AG08395 (cell line): ENCODE data around the gene ADGRB3.
"Not testable (repeated sequence)": the region's sequence is repeated elsewhere in the genome, so short reads cannot be mapped to it uniquely, and the experiment has no call there.

Experiments
- DNase-seq: peaks from one replicate; pipeline ENCODE4 v3.0.0; 2012; ENCODE audit warnings: mixed read lengths, low spot score

The ADGRB3 gene

GRCh38 chr6:68741501-68742386, 106.7 kb downstream of the ADGRB3 start:
- no peak for DNase-seq

DNA sequence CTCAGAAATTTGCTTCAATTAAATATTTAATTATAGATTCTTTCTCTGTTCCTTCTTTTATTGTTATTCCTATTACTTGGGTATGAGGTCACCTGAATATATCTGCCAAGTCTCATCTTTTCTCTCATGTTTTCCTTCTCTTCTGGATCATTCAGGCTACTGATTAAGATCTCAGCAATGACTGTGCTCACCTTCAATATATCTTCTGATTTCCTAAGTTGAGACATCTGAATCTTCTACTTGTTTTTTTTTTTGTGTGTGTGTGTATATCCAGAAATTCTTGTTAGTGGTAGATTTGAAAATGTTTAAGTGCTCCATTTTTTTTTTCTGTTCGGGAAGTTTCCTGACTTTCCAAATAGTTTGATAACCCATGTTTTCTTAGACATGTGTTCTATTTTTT, 108.0 kb downstream of the ADGRB3 start:
- DNase-seq, result no peak

DNA sequence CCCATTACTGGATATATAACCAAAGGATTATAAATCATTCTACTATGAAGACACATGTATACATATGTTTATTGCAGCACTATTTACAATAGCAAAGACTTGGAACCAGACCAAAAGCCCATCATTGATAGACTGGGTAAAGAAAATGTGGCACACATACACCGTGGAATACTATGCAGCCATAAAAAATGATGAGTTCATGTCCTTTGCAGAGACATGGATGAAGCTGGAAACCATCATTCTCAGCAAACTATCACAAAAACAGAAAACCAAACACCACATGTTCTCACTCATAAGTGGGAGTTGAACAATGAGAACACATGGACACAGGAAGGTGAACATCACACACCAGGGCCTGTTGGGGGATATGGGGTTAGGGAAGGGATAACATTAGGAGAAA, 109.3 kb downstream of the ADGRB3 start:
- not testable (repeated sequence) for DNase-seq

GRCh38 chr6:68746376-68746775, 111.3 kb downstream of the ADGRB3 start:
- DNase-seq, result no peak

- no peak for DNase-seq
Measured at GRCh38 chr6:68747110-68747790, 112.2 kb downstream of the ADGRB3 start.

GRCh38 chr6:68747832-68748231, 112.8 kb downstream of the ADGRB3 start:
- DNase-seq, result not testable (repeated sequence)

DNA sequence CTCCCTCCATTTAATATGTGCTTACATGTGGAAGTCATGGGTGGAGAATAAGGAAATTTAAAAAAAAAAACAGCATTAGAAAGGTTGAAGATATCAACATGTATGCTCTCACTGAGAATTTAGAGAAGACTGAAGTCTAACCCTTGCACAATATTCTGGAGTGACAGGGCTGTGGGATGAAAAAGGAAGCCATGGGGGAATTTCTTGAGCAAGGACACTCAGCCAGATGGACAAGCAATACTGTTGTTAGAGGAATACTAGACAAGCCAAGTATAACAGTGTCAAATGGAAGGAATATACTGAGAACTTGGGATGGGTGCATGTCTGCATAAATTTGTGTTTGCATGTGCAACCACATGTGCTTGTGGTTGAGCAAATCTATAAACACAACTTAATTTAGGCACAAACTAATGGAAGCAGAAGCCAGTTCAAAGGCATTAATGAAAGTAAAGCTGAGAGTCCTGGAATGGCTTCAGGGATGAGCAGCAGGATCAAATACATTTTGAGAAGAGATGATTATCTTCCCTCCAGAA, 119.7 kb downstream of the ADGRB3 start:
- no peak for DNase-seq

GRCh38 chr6:68756454-68757375, 121.6 kb downstream of the ADGRB3 start:
- no peak for DNase-seq

- DNase-seq, result no peak
Measured at GRCh38 chr6:68757821-68758220, 122.7 kb downstream of the ADGRB3 start.

GRCh38 chr6:68758559-68758958, 123.5 kb downstream of the ADGRB3 start:
- no peak for DNase-seq

DNA sequence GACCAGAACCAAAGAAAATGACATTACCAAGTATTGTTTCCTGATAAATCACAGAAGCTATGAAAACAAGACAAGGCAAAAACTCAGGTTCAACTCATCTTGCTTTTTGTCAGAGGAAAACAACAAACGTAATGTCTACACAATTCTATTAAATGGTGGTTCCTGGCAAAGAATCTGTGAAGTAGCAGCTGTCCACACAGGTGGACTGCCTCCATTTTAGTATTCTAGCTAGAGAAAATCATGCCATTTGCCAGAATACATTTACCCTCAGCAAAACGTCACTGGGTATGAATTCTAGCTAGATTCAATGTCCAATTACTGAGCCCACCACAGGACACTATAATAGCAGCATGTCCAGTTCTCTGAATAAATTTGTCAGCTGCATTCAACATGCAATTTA, 125.4 kb downstream of the ADGRB3 start:
- no peak for DNase-seq

GRCh38 chr6:68760941-68761676, 126.0 kb downstream of the ADGRB3 start:
- no peak for DNase-seq

DNA sequence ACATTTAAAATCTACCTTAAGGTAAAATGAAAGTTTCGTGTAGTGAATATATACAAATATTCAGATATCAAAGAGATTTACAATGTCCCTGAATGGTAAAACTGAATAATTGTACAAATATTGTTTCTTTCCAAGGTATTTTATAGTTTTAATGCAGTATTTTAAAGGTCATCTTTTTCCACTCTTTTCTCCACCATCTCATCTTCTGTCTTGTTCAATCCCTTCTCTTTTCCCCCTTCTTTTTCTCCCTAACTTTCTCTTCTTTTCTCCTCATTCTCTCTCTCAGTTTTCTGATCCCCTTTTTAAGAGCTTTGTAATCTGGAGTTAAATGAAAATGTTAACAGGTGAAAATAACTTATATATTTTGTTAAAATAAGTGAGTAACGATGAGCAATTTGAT, 126.9 kb downstream of the ADGRB3 start:
- DNase-seq, result no peak

DNA sequence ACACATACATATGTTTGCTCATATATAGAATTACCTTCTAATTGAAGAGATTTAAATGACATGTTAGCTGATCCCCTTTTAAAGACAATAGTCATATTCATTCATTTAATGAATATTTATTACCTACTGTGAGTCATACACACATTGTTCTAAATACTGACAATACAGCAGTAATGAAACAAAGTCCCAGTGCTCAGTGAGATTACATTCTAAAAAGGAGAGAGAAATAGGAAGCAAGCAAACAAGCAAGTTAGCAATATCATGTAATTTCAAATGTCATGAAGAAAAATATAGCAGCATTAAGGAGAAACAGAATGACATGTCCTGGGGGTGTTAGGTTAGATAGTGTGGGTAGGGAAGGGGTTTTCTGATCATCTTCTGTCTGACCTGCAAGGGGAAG, 136.3 kb downstream of the ADGRB3 start:
- DNase-seq, result no peak

- no peak for DNase-seq
Measured at GRCh38 chr6:68774843-68775242, 139.8 kb downstream of the ADGRB3 start.

DNA sequence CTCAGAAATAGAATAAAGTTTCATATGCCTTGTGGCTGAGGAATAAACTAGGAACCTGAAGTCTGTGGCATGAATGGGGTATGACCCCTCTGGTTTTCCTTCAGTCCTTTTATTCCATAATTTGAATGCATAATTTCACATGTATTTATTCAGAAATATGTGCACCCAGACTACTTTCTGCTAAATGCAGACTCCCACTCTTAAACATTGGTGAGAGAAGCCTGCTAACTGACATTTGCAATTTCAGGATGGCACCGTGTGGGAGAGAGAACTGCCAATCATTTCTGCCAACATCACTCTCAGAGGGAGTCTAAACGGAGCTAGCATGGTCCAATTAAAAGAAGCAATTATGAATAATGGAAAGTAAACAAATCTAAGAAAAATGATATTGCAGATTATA, 141.3 kb downstream of the ADGRB3 start:
- DNase-seq, result no peak

DNA sequence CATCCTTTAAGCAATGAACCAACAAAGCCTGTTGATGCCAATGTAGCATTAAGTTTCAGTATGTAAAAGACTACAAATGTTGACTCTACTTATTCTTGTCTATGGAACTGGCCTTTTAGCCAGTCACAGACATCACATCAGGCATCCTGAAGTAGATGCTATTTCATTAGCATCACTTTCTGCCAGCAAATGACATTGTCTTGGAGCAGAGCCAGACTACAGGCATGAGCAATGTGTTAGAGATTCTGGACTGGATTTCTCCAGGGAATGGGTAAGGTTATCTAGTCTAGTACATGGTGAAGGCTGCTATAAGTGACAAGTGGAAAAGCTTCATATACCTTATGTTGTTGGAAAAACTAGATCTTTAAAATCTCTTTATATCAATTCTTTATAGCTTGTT, 142.9 kb downstream of the ADGRB3 start:
- DNase-seq, result no peak

- no peak for DNase-seq
Measured at GRCh38 chr6:68778356-68779020, 143.4 kb downstream of the ADGRB3 start.

DNA sequence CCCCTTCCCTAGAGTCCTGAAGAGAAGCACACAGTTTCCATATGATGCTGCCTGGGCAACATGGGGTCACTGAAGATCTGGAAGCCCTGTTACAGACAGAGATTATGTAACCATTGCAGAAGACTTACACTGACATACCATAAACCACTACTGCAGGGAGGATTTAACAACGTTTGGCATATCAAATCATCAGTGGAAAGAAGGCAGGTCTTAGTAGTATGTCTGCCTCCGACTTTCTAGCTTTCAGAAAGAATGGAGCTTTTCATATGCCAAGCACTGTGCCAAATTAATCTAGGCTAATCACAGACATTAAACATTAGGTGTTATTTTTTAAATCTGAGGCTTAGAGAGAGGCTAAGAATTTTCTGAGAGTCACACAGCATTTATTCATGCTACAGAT, 144.3 kb downstream of the ADGRB3 start:
- DNase-seq, result no peak

GRCh38 chr6:68790128-68790527, 155.0 kb downstream of the ADGRB3 start:
- DNase-seq, result not testable (repeated sequence)

- not testable (repeated sequence) for DNase-seq
Measured at GRCh38 chr6:68814976-68815375, 179.9 kb downstream of the ADGRB3 start.
